Breast epithelium (tissue), 3 donors: ENCODE data around the gene SLC25A19.

Experiments
- CTCF ChIP-seq, 3 donors: fragments of 450-650 bp; IDR thresholded peaks; one replicate each; pipeline ENCODE4 v1.5.1; 2016 to 2017; ENCODE audit warnings: antibody characterized with exemption in 3 of 3, mild to moderate bottlenecking in 3 of 3, moderate library complexity in 3 of 3
- POLR2A ChIP-seq: fragments of 450-650 bp; IDR thresholded peaks from one replicate; pipeline ENCODE4 v1.6.1; 2016; ENCODE audit warnings: antibody characterized with exemption, mild to moderate bottlenecking, moderate library complexity
- POLR2AphosphoS5 ChIP-seq, 3 donors: sonication (generic); formaldehyde crosslinking; IDR thresholded peaks; one replicate each; pipeline ENCODE4 v1.6.1; 2017; ENCODE audit warnings: antibody characterized with exemption in 3 of 3

- TF ChIP-seq CTCF (IDR thresholded peaks at IDR 0.05) (no peak), POLR2AphosphoS5 (IDR thresholded peaks at IDR 0.05) (no peak), POLR2A (no peak)
Measured at GRCh38 chr17:75232786-75233185, 56.4 kb downstream of the SLC25A19 start.
